Spleen (tissue), 11 donors: Measurements from ENCODE around the gene FGF14. TPM values are rescaled to one million over a fixed set of nuclear protein-coding genes. Genes with fewer than 3 reads are reported as not detected.

ENCODE experiments used
- DNase-seq: peaks from one replicate; pipeline ENCODE4 v3.0.0-alpha.2; 2020
- H3K27ac ChIP-seq, 8 donors: fragments of 200-600 bp; sonication (generic) in 7 of 8; 1 replicate in 4 of 8; 2 replicates in 4 of 8; pipeline versions ENCODE4 v1.5.0 to v1.8.0; 2016 to 2021; ENCODE audit warnings: inconsistent platforms in 4 of 8, mild to moderate bottlenecking in 4 of 8, moderate library complexity in 1 of 8
- H3K27me3 ChIP-seq, 7 donors: fragments of 200-600 bp; sonication (generic) in 6 of 7; replicated peaks in 1 of 7; 1 replicate in 4 of 7; 2 replicates in 3 of 7; pipeline versions ENCODE4 v1.5.0 to v1.8.0; 2016 to 2021; ENCODE audit warnings: inconsistent platforms in 3 of 7, mild to moderate bottlenecking in 1 of 7
- H3K36me3 ChIP-seq, 6 donors: fragments of 200-600 bp; sonication (generic) in 5 of 6; 1 replicate in 4 of 6; 2 replicates in 2 of 6; pipeline versions ENCODE4 v1.5.0 to v1.8.0; 2016 to 2021; ENCODE audit warnings: inconsistent platforms in 2 of 6
- H3K4me1 ChIP-seq, 6 donors: fragments of 200-600 bp; sonication (generic) in 5 of 6; 1 replicate in 3 of 6; 2 replicates in 3 of 6; pipeline versions ENCODE4 v1.5.0 to v1.8.0; 2016 to 2021; ENCODE audit warnings: inconsistent platforms in 3 of 6
- H3K4me3 ChIP-seq, 8 donors: fragments of 200-600 bp; sonication (generic) in 7 of 8; 1 replicate in 4 of 8; 2 replicates in 4 of 8; pipeline versions ENCODE4 v1.5.0 to v1.8.0; 2016 to 2021; ENCODE audit warnings: inconsistent platforms in 4 of 8, mild to moderate bottlenecking in 4 of 8, moderate library complexity in 2 of 8
- H3K9me3 ChIP-seq, 8 donors: fragments of 200-600 bp; sonication (generic) in 7 of 8; 1 replicate in 4 of 8; 2 replicates in 4 of 8; pipeline versions ENCODE4 v1.5.0 to v1.8.0; 2016 to 2021; ENCODE audit warnings: inconsistent platforms in 4 of 8
- CTCF ChIP-seq, 11 experiments: fragments of 200-600 bp in 7 of 11; fragments of 450-650 bp in 4 of 11; sonication (generic) in 4 of 11; IDR thresholded peaks in 8 of 11; conservative IDR thresholded peaks in 3 of 11; 1 replicate in 7 of 11; 2 replicates in 4 of 11; pipeline versions ENCODE4 v1.4.0 to v1.8.0; 2016 to 2021; ENCODE audit warnings: antibody characterized with exemption in 11 of 11, inconsistent platforms in 4 of 11, mild to moderate bottlenecking in 1 of 11
- POLR2A ChIP-seq, 3 donors: fragments of 450-650 bp; IDR thresholded peaks; one replicate each; pipeline ENCODE4 v1.5.1; 2017; ENCODE audit warnings: antibody characterized with exemption in 3 of 3, mild to moderate bottlenecking in 1 of 3
- POLR2AphosphoS5 ChIP-seq, 3 donors: sonication (generic); formaldehyde crosslinking; IDR thresholded peaks; one replicate each; pipeline ENCODE4 v1.5.1; 2017; ENCODE audit warnings: antibody characterized with exemption in 3 of 3
- WGBS, 5 donors: extraction: QIAGEN DNeasy Blood & Tissue Kit in 3 of 5; methylation state at CpG; one replicate each; pipeline versions ENCODE4 v1.1.5 to v1.1.7; 2013 to 2018; 5-methylcytosine and 5-hydroxymethylcytosine counted together
- intact Hi-C: fragments of 100-400 bp; cut with DNase I; formaldehyde crosslinking; loops from one replicate; pipeline ENCODE4 v1.15.0; 2023; ENCODE audit warnings: low total_unique reads
- polyA plus RNA-seq, 3 donors: library from polyadenylated mRNA; stranded (reverse); fragments of 200-250 nt; gene quantifications; one replicate each; pipeline ENCODE4 v1.2.1, GENCODE V29; 2013
- total RNA-seq, 7 donors: library from RNA; depleted of rRNA in 3 of 7; stranded (reverse); fragments of >200 nt in 3 of 7; fragmentation: NEBNext Ultra II Directional in 4 of 7; extraction: Animal tissue kit (Norgen Biotek cat#: 25700) in 4 of 7; gene quantifications; one replicate each; pipeline versions ENCODE4 v1.1.0 to v1.2.1, GENCODE V29; 2016 to 2021
- donor health status: healthy with polysubstance abuse.
- donor health status: DM: no; HTN: no; CAD: no; lungs with moderate emphysema.
- donor health status: DM: no; HTN: no; CAD: no.
- donor health status: Bipolar disorder and iron deficiency.
- donor health status: healthy.
- donor health status: DM: no; HTN: no; CAD: no.
- donor health status: DM: yes; HTN: yes; CAD: no.

The FGF14 gene
- total and polyA plus RNA-seq, 10 donors: 0.03 to 1.1 (median 0.05) TPM; not detected in 3

GRCh38 chr13:101728615-101729014 lies 673.2 kb downstream of the FGF14 start:
- H3K36me3 ChIP-seq: no peaks in the 10 kb centered on the region
- no peak overlapping the region for H3K4me3 ChIP-seq
- H3K4me1 ChIP-seq: no peaks in the 10 kb centered on the region
- no peak for DNase-seq
- H3K9me3 ChIP-seq: peaks cover 0 to 5% (median 0%) of the 10 kb centered on the region in 8 donors
- no peak overlapping the region for H3K27ac ChIP-seq
- TF ChIP-seq POLR2AphosphoS5 (IDR thresholded peaks at IDR 0.05) (no peak), POLR2A (IDR thresholded peaks at IDR 0.05) (no peak), CTCF (IDR thresholded peaks at IDR 0.05 in 8 of 11, conservative IDR thresholded peaks at IDR 0.05 in 3 of 11) (no peak)
- 70 to 87% (median 79%) methylated on average over 3 of the region's 3 CpGs for WGBS, 5 donors
- H3K27me3 ChIP-seq: no peaks in the 10 kb centered on the region
- intact Hi-C loops: no loop called here

GRCh38 chr13:101728021-101728420 lies 673.8 kb downstream of the FGF14 start:
- no peaks in the 10 kb centered on the region for H3K4me1 ChIP-seq
- no peak overlapping the region for H3K4me3 ChIP-seq
- H3K36me3 ChIP-seq: no peaks in the 10 kb centered on the region
- H3K27ac ChIP-seq: no peak overlapping the region
- intact Hi-C loops: no loop called here
- peaks cover 0 to 5% (median 0%) of the 10 kb centered on the region in 8 donors for H3K9me3 ChIP-seq
- TF ChIP-seq POLR2AphosphoS5 (IDR thresholded peaks at IDR 0.05) (no peak), CTCF (IDR thresholded peaks at IDR 0.05 in 8 of 11, conservative IDR thresholded peaks at IDR 0.05 in 3 of 11) (no peak), POLR2A (IDR thresholded peaks at IDR 0.05) (no peak)
- no peaks in the 10 kb centered on the region for H3K27me3 ChIP-seq
- no peak for DNase-seq

GRCh38 chr13:101727118-101727517 lies 674.7 kb downstream of the FGF14 start:
- TF ChIP-seq POLR2AphosphoS5 (IDR thresholded peaks at IDR 0.05): no peak
- TF ChIP-seq CTCF (IDR thresholded peaks at IDR 0.05 in 8 of 11, conservative IDR thresholded peaks at IDR 0.05 in 3 of 11): no peak
- TF ChIP-seq POLR2A (IDR thresholded peaks at IDR 0.05): no peak
- 46 to 74% (median 60%) methylated on average over 1 of the region's 1 CpG for WGBS, 5 donors
- no peak for DNase-seq
- no peak overlapping the region for H3K27ac ChIP-seq
- no peaks in the 10 kb centered on the region for H3K4me1 ChIP-seq
- no peak overlapping the region for H3K4me3 ChIP-seq
- intact Hi-C loops: no loop called here
- no peaks in the 10 kb centered on the region for H3K27me3 ChIP-seq
- H3K9me3 ChIP-seq: peaks cover 0 to 5% (median 0%) of the 10 kb centered on the region in 8 donors
- H3K36me3 ChIP-seq: no peaks in the 10 kb centered on the region

GRCh38 chr13:101726681-101727080 lies 675.2 kb downstream of the FGF14 start:
- TF ChIP-seq POLR2AphosphoS5 (IDR thresholded peaks at IDR 0.05) (no peak), CTCF (IDR thresholded peaks at IDR 0.05 in 8 of 11, conservative IDR thresholded peaks at IDR 0.05 in 3 of 11) (no peak), POLR2A (IDR thresholded peaks at IDR 0.05) (no peak)
- Histone ChIP-seq H3K27me3 (no peaks in the 10 kb centered on the region), H3K36me3 (no peaks in the 10 kb centered on the region), H3K4me3 (no peak overlapping the region), H3K4me1 (no peaks in the 10 kb centered on the region), H3K9me3 (peaks cover 0 to 5% (median 0%) of the 10 kb centered on the region in 8 donors), H3K27ac (no peak overlapping the region)
- intact Hi-C loops: no loop called here
- DNase-seq: no peak
- 66 to 81% (median 77%) methylated on average over 2 of the region's 2 CpGs for WGBS, 5 donors
